ENCODE results near the gene SEMA3F.

Gene SEMA3F

GRCh38 chr3:50150863-50151686 lies 4.0 kb upstream of the SEMA3F start:
- no peak for DNase-seq (ENCODE audit: low read depth in 1 of 2, low spot score in 1 of 2)
- Histone ChIP-seq H3K27me3 (ENCODE audit: insufficient read depth, poor library complexity, severe bottlenecking) (peaks cover 17% of the 10 kb centered on the region), H3K4me3 (replicated peaks; ENCODE audit: insufficient read depth, low read length) (no peak overlapping the region), H3K27ac (replicated peaks) (no peak overlapping the region)
- TF ChIP-seq POLR2AphosphoS5 (IDR thresholded peaks at IDR 0.05; ENCODE audit: low read depth): no peak
- TF ChIP-seq REST (IDR thresholded peaks at IDR 0.05; ENCODE audit: insufficient replicate concordance, low read depth): no peak
- no peak for TF ChIP-seq CTCF (IDR thresholded peaks at IDR 0.05; ENCODE audit: insufficient read depth, low read length)
- TF ChIP-seq SPI1 (IDR thresholded peaks at IDR 0.05; ENCODE audit: borderline replicate concordance, low read depth): no peak
- no peak for TF ChIP-seq GABPA (IDR thresholded peaks at IDR 0.05; ENCODE audit: low read depth)

GRCh38 chr3:50151728-50152127 lies 3.4 kb upstream of the SEMA3F start:
- H3K4me3 ChIP-seq (replicated peaks; ENCODE audit: insufficient read depth, low read length): no peak overlapping the region
- DNase-seq (ENCODE audit: low read depth in 1 of 2, low spot score in 1 of 2): no peak
- TF ChIP-seq SPI1 (IDR thresholded peaks at IDR 0.05; ENCODE audit: borderline replicate concordance, low read depth) (no peak), POLR2AphosphoS5 (IDR thresholded peaks at IDR 0.05; ENCODE audit: low read depth) (no peak)
- peaks cover 24% of the 10 kb centered on the region for H3K27me3 ChIP-seq (ENCODE audit: insufficient read depth, poor library complexity, severe bottlenecking)
- H3K27ac ChIP-seq (replicated peaks): no peak overlapping the region

GRCh38 chr3:50153782-50154475 lies 1.2 kb upstream of the SEMA3F start:
- TF ChIP-seq SPI1 (IDR thresholded peaks at IDR 0.05; ENCODE audit: borderline replicate concordance, low read depth) (no peak), CTCF (IDR thresholded peaks at IDR 0.05; ENCODE audit: insufficient read depth, low read length) (no peak), REST (IDR thresholded peaks at IDR 0.05; ENCODE audit: insufficient replicate concordance, low read depth) (no peak), GABPA (IDR thresholded peaks at IDR 0.05; ENCODE audit: low read depth) (no peak), POLR2AphosphoS5 (IDR thresholded peaks at IDR 0.05; ENCODE audit: low read depth) (no peak)
- peaks cover 34% of the 10 kb centered on the region for H3K27me3 ChIP-seq (ENCODE audit: insufficient read depth, poor library complexity, severe bottlenecking)
- DNase-seq (ENCODE audit: low read depth in 1 of 2, low spot score in 1 of 2): no peak

GRCh38 chr3:50154476-50154839 lies 666 bp upstream of the SEMA3F start:
- Histone ChIP-seq H3K27me3 (ENCODE audit: insufficient read depth, poor library complexity, severe bottlenecking) (peaks cover 37% of the 10 kb centered on the region), H3K27ac (replicated peaks) (no peak overlapping the region), H3K4me3 (replicated peaks; ENCODE audit: insufficient read depth, low read length) (peak overlapping the region; percentile 41)
- no peak for DNase-seq (ENCODE audit: low read depth in 1 of 2, low spot score in 1 of 2)
- TF ChIP-seq CTCF (IDR thresholded peaks at IDR 0.05; ENCODE audit: insufficient read depth, low read length): no peak
- TF ChIP-seq GABPA (IDR thresholded peaks at IDR 0.05; ENCODE audit: low read depth): no peak
- no peak for TF ChIP-seq REST (IDR thresholded peaks at IDR 0.05; ENCODE audit: insufficient replicate concordance, low read depth)
- no peak for TF ChIP-seq SPI1 (IDR thresholded peaks at IDR 0.05; ENCODE audit: borderline replicate concordance, low read depth)
- no peak for TF ChIP-seq POLR2AphosphoS5 (IDR thresholded peaks at IDR 0.05; ENCODE audit: low read depth)

More at GRCh38 chr3:50153782-50154475, 1.2 kb upstream of the SEMA3F start:
- Histone ChIP-seq H3K4me3 (replicated peaks; ENCODE audit: insufficient read depth, low read length) (no peak overlapping the region), H3K27ac (replicated peaks) (no peak overlapping the region)
